H1 (cell line): Measurements from ENCODE around the gene CTNNBL1. TPM values are rescaled to one million over a fixed set of nuclear protein-coding genes. Genes with fewer than 3 reads are reported as not detected.

Experiments
- CTCF ChIA-PET: fragments of 300-600 bp; sonication (Branson Sonifier 250); formaldehyde crosslinking; loops from one replicate; lab custom pipeline; 2021; ENCODE audit not compliant: partially characterized antibody; lab: Charles Lee
- POLR2A ChIA-PET: fragments of 300-600 bp; sonication (Branson Sonifier 250); formaldehyde crosslinking; loops from one replicate; lab custom pipeline; 2021; ENCODE audit warnings: inconsistent platforms; ENCODE audit not compliant: partially characterized antibody; lab: Charles Lee
- DNase-seq, 2 experiments: peaks; one replicate each; pipeline versions ENCODE4 v3.0.0 to v3.0.0-alpha.2; 2010 to 2022; ENCODE audit warnings: low spot score in 2 of 2, low read depth in 1 of 2, mixed read lengths in 1 of 2
- FAIRE-seq: peaks from 2 replicates; lab custom pipeline; 2011; peaks lifted over from hg19 to GRCh38; lab: Jason Lieb, UNC
- H2AFZ ChIP-seq: 2 replicates; pipeline ENCODE4 v1.8.1; 2012; ENCODE audit warnings: low read length, inconsistent platforms
- H2AK5ac ChIP-seq: 2 replicates; pipeline ENCODE4 v1.6.1; 2013; ENCODE audit warnings: low read depth, low read length
- H2BK120ac ChIP-seq: replicated peaks from 2 replicates; pipeline ENCODE3; 2013; ENCODE audit warnings: low read depth, low read length, inconsistent platforms
- H2BK12ac ChIP-seq: 2 replicates; pipeline ENCODE4 v1.6.1; 2013; ENCODE audit warnings: low read depth, low read length
- H2BK15ac ChIP-seq: 2 replicates; pipeline ENCODE4 v1.6.1; 2013; ENCODE audit warnings: low read length
- H2BK20ac ChIP-seq: 2 replicates; pipeline ENCODE4 v1.6.1; 2013; ENCODE audit warnings: low read length
- H2BK5ac ChIP-seq: 2 replicates; pipeline ENCODE4 v1.6.1; 2013; ENCODE audit warnings: low read depth, low read length
- H3K14ac ChIP-seq: 2 replicates; pipeline ENCODE4 v1.6.1; 2013; ENCODE audit warnings: inconsistent platforms; ENCODE audit not compliant: insufficient read length
- H3K18ac ChIP-seq: 2 replicates; pipeline ENCODE4 v1.6.1; 2013; ENCODE audit warnings: low read length; ENCODE audit errors: extremely low read depth
- H3K23ac ChIP-seq: 2 replicates; pipeline ENCODE4 v1.6.1; 2013; ENCODE audit warnings: inconsistent platforms; ENCODE audit not compliant: insufficient read length
- H3K23me2 ChIP-seq: 2 replicates; pipeline ENCODE4 v1.6.1; 2013; ENCODE audit warnings: low read depth, low read length
- H3K27ac ChIP-seq: 2 replicates; pipeline ENCODE4 v1.6.1; 2011; ENCODE audit warnings: low read depth, low read length, inconsistent platforms
- H3K27me3 ChIP-seq, 4 experiments: replicated peaks in 1 of 4; 1 replicate in 1 of 4; 2 replicates in 3 of 4; pipeline versions ENCODE4 v1.6.1 to v1.8.1; 2011 to 2013; ENCODE audit warnings: low read length in 3 of 4, mild to moderate bottlenecking in 3 of 4, inconsistent platforms in 2 of 4, mixed read lengths in 2 of 4, moderate library complexity in 1 of 4; ENCODE audit not compliant: control insufficient read depth in 3 of 4, insufficient read depth in 3 of 4; ENCODE audit errors: extremely low read depth in 1 of 4
- H3K36me3 ChIP-seq, 4 experiments: 2 replicates each; pipeline versions ENCODE4 v1.6.1 to v1.8.1; 2011 to 2013; ENCODE audit warnings: mild to moderate bottlenecking in 4 of 4, low read length in 3 of 4, moderate library complexity in 2 of 4, control low read depth in 1 of 4, inconsistent platforms in 1 of 4; ENCODE audit not compliant: insufficient read depth in 4 of 4, control insufficient read depth in 2 of 4
- H3K4ac ChIP-seq: replicated peaks from 2 replicates; pipeline ENCODE3; 2013; ENCODE audit warnings: low read length, low read depth, mixed read lengths, inconsistent platforms; ENCODE audit not compliant: insufficient read length
- H3K4me1 ChIP-seq, 4 experiments: replicated peaks in 1 of 4; 1 replicate in 1 of 4; 2 replicates in 3 of 4; pipeline versions ENCODE4 v1.6.1 to v1.8.1; 2011 to 2013; ENCODE audit warnings: low read length in 3 of 4, inconsistent platforms in 2 of 4, mixed read lengths in 1 of 4; ENCODE audit not compliant: insufficient read depth in 4 of 4, control insufficient read depth in 3 of 4
- H3K4me2 ChIP-seq, 2 experiments: 2 replicates each; pipeline versions ENCODE4 v1.6.1 to v1.8.1; 2011 to 2013; ENCODE audit warnings: low read depth in 2 of 2, low read length in 2 of 2, control low read depth in 1 of 2, inconsistent platforms in 1 of 2, mild to moderate bottlenecking in 1 of 2; ENCODE audit not compliant: insufficient read depth in 1 of 2
- H3K4me3 ChIP-seq, 4 experiments: fragments of 200-600, 300-600 bp in 1 of 4; sonication (generic), shearing (Covaris generic), sonication (Bioruptor Twin) in 1 of 4; 2 replicates each; pipeline versions ENCODE4 v1.5.1 to v1.8.1; 2011 to 2016; ENCODE audit warnings: low read length in 4 of 4, low read depth in 3 of 4, control low read depth in 2 of 4, inconsistent platforms in 2 of 4, mild to moderate bottlenecking in 2 of 4, mixed read lengths in 1 of 4, moderate library complexity in 1 of 4; ENCODE audit not compliant: insufficient read depth in 2 of 4; ENCODE audit errors: extremely low read depth in 1 of 4
- H3K56ac ChIP-seq: replicated peaks from 2 replicates; pipeline ENCODE3; 2013; ENCODE audit warnings: low read depth, mild to moderate bottlenecking, mixed read lengths, low read length, inconsistent platforms; ENCODE audit not compliant: insufficient read length
- H3K79me1 ChIP-seq: 2 replicates; pipeline ENCODE4 v1.6.1; 2013; ENCODE audit warnings: low read depth, low read length, control low read depth
- H3K79me2 ChIP-seq, 2 experiments: 2 replicates each; pipeline versions ENCODE4 v1.6.1 to v1.8.1; 2012 to 2013; ENCODE audit warnings: low read length in 2 of 2, mild to moderate bottlenecking in 2 of 2, inconsistent platforms in 1 of 2; ENCODE audit not compliant: insufficient read depth in 2 of 2, control insufficient read depth in 1 of 2
- H3K9ac ChIP-seq, 4 experiments: replicated peaks in 1 of 4; 1 replicate in 1 of 4; 2 replicates in 3 of 4; pipeline versions ENCODE4 v1.6.1 to v1.8.1; 2011 to 2013; ENCODE audit warnings: low read depth in 3 of 4, low read length in 3 of 4, control low read depth in 2 of 4, mild to moderate bottlenecking in 2 of 4, moderate library complexity in 2 of 4, inconsistent platforms in 1 of 4; ENCODE audit errors: extremely low read depth in 1 of 4
- H3K9me3 ChIP-seq, 2 experiments: 2 replicates each; pipeline versions ENCODE4 v1.6.1 to v1.8.1; 2012 to 2013; ENCODE audit warnings: mild to moderate bottlenecking in 2 of 2, moderate library complexity in 2 of 2, control low read depth in 1 of 2, inconsistent platforms in 1 of 2, low read depth in 1 of 2, low read length in 1 of 2, mixed read lengths in 1 of 2; ENCODE audit not compliant: insufficient read depth in 2 of 2
- H4K20me1 ChIP-seq, 2 experiments: replicated peaks in 1 of 2; 2 replicates each; pipeline versions ENCODE3 to v1.8.1; 2011 to 2013; ENCODE audit warnings: inconsistent platforms in 2 of 2, low read length in 2 of 2, mild to moderate bottlenecking in 1 of 2; ENCODE audit not compliant: insufficient read depth in 2 of 2, control insufficient read depth in 1 of 2
- H4K5ac ChIP-seq: 2 replicates; pipeline ENCODE4 v1.6.1; 2013; ENCODE audit warnings: low read length, low read depth, mixed read lengths, inconsistent platforms; ENCODE audit not compliant: insufficient read length
- H4K8ac ChIP-seq: 2 replicates; pipeline ENCODE4 v1.8.0; 2013; ENCODE audit warnings: mild to moderate bottlenecking, moderate library complexity, low read length, inconsistent platforms; ENCODE audit not compliant: insufficient read depth; ENCODE audit errors: extremely low read depth
- H4K91ac ChIP-seq: replicated peaks from 2 replicates; pipeline ENCODE3; 2013; ENCODE audit warnings: low read length, mixed read lengths, inconsistent platforms; ENCODE audit not compliant: insufficient read length
- BRCA1 ChIP-seq: IDR thresholded peaks from 2 replicates; pipeline ENCODE4 v1.6.1; 2012; ENCODE audit warnings: low read depth, low read length, improper control_type of control experiment
- CBX8 ChIP-seq: fragments of 300-800, 300-1000 bp; sonication (generic); IDR thresholded peaks from 2 replicates; pipeline ENCODE4 v1.7.1; 2016; ENCODE audit warnings: low read depth, low read length, borderline replicate concordance
- GTF2F1 ChIP-seq: IDR thresholded peaks from 2 replicates; pipeline ENCODE4 v1.6.1; 2012; ENCODE audit warnings: low read depth, low read length, improper control_type of control experiment, borderline replicate concordance
- KDM4A ChIP-seq: IDR thresholded peaks from one replicate; pipeline ENCODE4 v1.7.1; 2012; ENCODE audit warnings: low read depth, mild to moderate bottlenecking, moderate library complexity, low read length, inconsistent platforms; ENCODE audit not compliant: severe bottlenecking
- RAD21 ChIP-seq, 2 experiments: IDR thresholded peaks in 1 of 2; conservative IDR thresholded peaks in 1 of 2; 2 replicates each; pipeline ENCODE4 v1.6.1; 2011; ENCODE audit warnings: low read depth in 2 of 2, low read length in 2 of 2, improper control_type of control experiment in 1 of 2, inconsistent platforms in 1 of 2, mild to moderate bottlenecking in 1 of 2, moderate library complexity in 1 of 2
- SP1 ChIP-seq: IDR thresholded peaks from 2 replicates; pipeline ENCODE4 v1.6.1; 2011; ENCODE audit warnings: low read depth, low read length
- TAF7 ChIP-seq: optimal IDR thresholded peaks from 2 replicates; pipeline ENCODE3; 2011; ENCODE audit warnings: low read depth, mild to moderate bottlenecking, inconsistent platforms, low read length, moderate library complexity, borderline replicate concordance
- WGBS, 2 experiments: shearing (Covaris generic) in 1 of 2; methylation state at CpG; one replicate each; pipeline versions ENCODE4 v1.1.6 to v1.1.7; 2013 to 2015; ENCODE audit warnings: low lambda C conversion rate in 2 of 2, mixed read lengths in 2 of 2, inconsistent platforms in 1 of 2, low coverage in 1 of 2, missing lambda C conversion rate in 1 of 2; ENCODE audit not compliant: insufficient replicate concordance in 2 of 2, insufficient coverage in 1 of 2, insufficient read length in 1 of 2; ENCODE audit errors: extremely low coverage in 1 of 2, missing lambda C conversion rate in 1 of 2; 5-methylcytosine and 5-hydroxymethylcytosine counted together
- polyA plus RNA-seq, 7 experiments: library from polyadenylated mRNA; depleted of rRNA in 3 of 7; stranded (reverse) in 5 of 7; unstranded in 2 of 7; fragments of >200 nt in 5 of 7; fragments of 200-250 nt in 2 of 7; gene quantifications; 1 replicate in 5 of 7; 2 replicates in 1 of 7; 4 replicates in 1 of 7; pipeline versions ENCODE4 v1.2.1 to v1.2.3, GENCODE V29; 2011 to 2013; ENCODE audit warnings: missing spikeins in 2 of 7, mixed read lengths in 2 of 7
- total RNA-seq: library from RNA; stranded (reverse); fragmentation: NEBNext Ultra II Directional; extraction: Animal tissue kit (Norgen Biotek cat#: 25700); gene quantifications from 2 replicates; pipeline ENCODE4 v1.2.1, GENCODE V29; 2021
- TF ChIP-seq, protein P1 (sequence below): IDR thresholded peaks from 2 replicates; pipeline ENCODE4 v1.6.1; 2012; ENCODE audit warnings: inconsistent platforms

The CTNNBL1 gene
- total and polyA plus RNA-seq, 2 of the 8 experiments (the other 6 are each of a cell fraction or from before 2014, with no cell fraction given), result 19.6 to 81.6 TPM

DNA sequence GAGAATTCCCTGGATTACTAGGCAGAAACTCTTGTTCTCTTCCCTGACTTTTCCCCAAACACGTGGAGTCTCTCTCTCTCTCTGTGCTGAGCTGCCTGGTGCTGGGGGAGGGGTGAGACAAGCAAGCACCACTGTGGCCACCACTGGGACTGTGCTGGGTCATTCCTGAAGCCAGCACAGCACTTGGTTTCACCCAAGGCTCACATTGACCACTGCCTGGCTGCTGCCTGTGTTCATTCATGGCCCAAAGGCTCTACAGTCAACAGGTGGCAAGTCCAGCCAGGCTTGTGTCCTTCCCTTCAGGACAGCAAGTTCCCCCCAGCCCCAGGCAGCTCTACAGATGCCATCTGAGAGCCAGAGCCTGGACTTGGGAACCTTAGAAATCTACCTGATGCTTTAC is 92.2 kb downstream of the CTNNBL1 start:
- Histone ChIP-seq H2BK5ac (no peak overlapping the region), H2AFZ (no peak overlapping the region), H3K4me3 (no peak overlapping the region), H3K18ac (no peak overlapping the region), H3K23me2 (no peaks in the 10 kb centered on the region), H3K23ac (no peak overlapping the region), H4K8ac (no peak overlapping the region), H3K79me2 (no peaks in the 10 kb centered on the region), H4K20me1 (peaks cover 0 to 2% of the 10 kb centered on the region in 2 experiments), H2AK5ac (no peak overlapping the region), H2BK120ac (no peak overlapping the region), H3K14ac (no peak overlapping the region), H4K5ac (no peak overlapping the region), H2BK15ac (no peak overlapping the region), H3K79me1 (no peaks in the 10 kb centered on the region), H3K27me3 (no peaks in the 10 kb centered on the region), H2BK12ac (no peak overlapping the region), H3K36me3 (peaks cover 0 to 5% (median 2%) of the 10 kb centered on the region in 4 experiments; a peak in 4 of 8 replicates), H3K9ac (no peak overlapping the region), H3K27ac (0 out of 2 replicates have a peak overlapping the region, but pooled peaks have one; percentile 14), H4K91ac (no peak overlapping the region), H2BK20ac (no peak overlapping the region), H3K4ac (no peak overlapping the region), H3K4me2 (no peak overlapping the region), H3K9me3 (no peaks in the 10 kb centered on the region), H3K56ac (no peak overlapping the region), H3K4me1 (peaks cover 0 to 3% (median 2%) of the 10 kb centered on the region in 4 experiments; a peak in 3 of 7 replicates)
- FAIRE-seq (peak; percentile 50), DNase-seq (no peak)
- TF ChIP-seq, protein P1, sequence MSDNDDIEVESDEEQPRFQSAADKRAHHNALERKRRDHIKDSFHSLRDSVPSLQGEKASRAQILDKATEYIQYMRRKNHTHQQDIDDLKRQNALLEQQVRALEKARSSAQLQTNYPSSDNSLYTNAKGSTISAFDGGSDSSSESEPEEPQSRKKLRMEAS, result 0 out of 2 replicates have a peak, but pooled peaks have one; percentile 14
- no peak for TF ChIP-seq TAF7
- no peak for TF ChIP-seq RAD21 (IDR thresholded peaks at IDR 0.05 in 1 of 2, conservative IDR thresholded peaks at IDR 0.05 in 1 of 2; ENCODE audit: low read depth in 2 of 2, low read length in 2 of 2)
- no peak for TF ChIP-seq BRCA1
- TF ChIP-seq GTF2F1, result no peak
- no peak for TF ChIP-seq SP1
- no peak for TF ChIP-seq KDM4A
- no peak for TF ChIP-seq CBX8
- POLR2A ChIA-PET, result no interaction called here
- CTCF ChIA-PET, result interaction anchor here (0.6 to 1.1 kb wide), 4 partner anchors 9 to 189 kb away, joined by 3 to 5 read pairs (median 4); no protein-coding TSS in a partner anchor
- WGBS, 2 experiments, result 8% methylated on average over 1 of the region's 1 CpG; no CpG with 5 or more reads in 1 of the 2 experiments
